H9 (cell line): ENCODE data around the gene CDH3. TPM values are rescaled to one million over a fixed set of nuclear protein-coding genes. Genes with fewer than 3 reads are reported as not detected.

Source experiments
- DNase-seq: peaks from one replicate; pipeline ENCODE4 v3.0.0-alpha.2; 2017
- H2AFZ ChIP-seq: one replicate; pipeline ENCODE4 v1.6.1; 2013; ENCODE audit warnings: mild to moderate bottlenecking, low read length, control low read depth, moderate library complexity
- H2AK5ac ChIP-seq: 2 replicates; pipeline ENCODE4 v1.6.1; 2013; ENCODE audit warnings: low read length, control low read depth, mixed read lengths; ENCODE audit not compliant: insufficient read length
- H2BK120ac ChIP-seq: one replicate; pipeline ENCODE4 v1.6.1; 2013; ENCODE audit warnings: low read depth, mild to moderate bottlenecking, low read length, control low read depth, inconsistent platforms; ENCODE audit not compliant: poor library complexity, severe bottlenecking
- H2BK12ac ChIP-seq: 2 replicates; pipeline ENCODE4 v1.6.1; 2013; ENCODE audit warnings: low read length, control low read depth, mixed read lengths, low read depth; ENCODE audit not compliant: insufficient read length
- H2BK15ac ChIP-seq: 2 replicates; pipeline ENCODE4 v1.6.1; 2013; ENCODE audit warnings: low read depth, low read length, control low read depth
- H2BK20ac ChIP-seq: one replicate; pipeline ENCODE4 v1.6.1; 2013; ENCODE audit warnings: low read depth, mild to moderate bottlenecking, low read length, control low read depth, inconsistent platforms; ENCODE audit not compliant: poor library complexity, severe bottlenecking
- H2BK5ac ChIP-seq: 2 replicates; pipeline ENCODE4 v1.6.1; 2013; ENCODE audit warnings: low read length, control low read depth, mixed read lengths; ENCODE audit not compliant: insufficient read length
- H3K14ac ChIP-seq: 2 replicates; pipeline ENCODE4 v1.6.1; 2013; ENCODE audit warnings: low read length, control low read depth; ENCODE audit not compliant: insufficient read depth
- H3K18ac ChIP-seq: 2 replicates; pipeline ENCODE4 v1.6.1; 2013; ENCODE audit warnings: low read depth, mild to moderate bottlenecking, mixed read lengths, low read length, control low read depth; ENCODE audit not compliant: insufficient read length
- H3K23ac ChIP-seq: 2 replicates; pipeline ENCODE4 v1.6.1; 2013; ENCODE audit warnings: low read length, control low read depth, mixed read lengths, low read depth; ENCODE audit not compliant: insufficient read length
- H3K23me2 ChIP-seq: 2 replicates; pipeline ENCODE4 v1.6.1; 2013; ENCODE audit warnings: low read depth, mild to moderate bottlenecking, mixed read lengths, low read length, control low read depth; ENCODE audit not compliant: insufficient read length, poor library complexity, severe bottlenecking
- H3K27ac ChIP-seq: 2 replicates; pipeline ENCODE4 v1.5.1; 2013; ENCODE audit warnings: low read length, control low read depth, mixed read lengths, low read depth; ENCODE audit not compliant: insufficient read length
- H3K27me3 ChIP-seq: 2 replicates; pipeline ENCODE4 v1.6.1; 2013; ENCODE audit warnings: low read length, control low read depth, inconsistent platforms; ENCODE audit not compliant: insufficient read depth
- H3K4ac ChIP-seq: 2 replicates; pipeline ENCODE4 v1.6.1; 2013; ENCODE audit warnings: low read depth, mild to moderate bottlenecking, control low read depth, inconsistent platforms, low read length, moderate library complexity
- H3K4me1 ChIP-seq: 2 replicates; pipeline ENCODE4 v1.6.1; 2013; ENCODE audit warnings: low read length, control low read depth, inconsistent platforms; ENCODE audit not compliant: insufficient read depth
- H3K4me2 ChIP-seq: 2 replicates; pipeline ENCODE4 v1.6.1; 2013; ENCODE audit warnings: low read length, control low read depth, mixed read lengths; ENCODE audit not compliant: insufficient read length, insufficient read depth
- H3K56ac ChIP-seq: 2 replicates; pipeline ENCODE4 v1.6.1; 2013; ENCODE audit warnings: low read depth, mild to moderate bottlenecking, mixed read lengths, low read length, control low read depth; ENCODE audit not compliant: insufficient read length
- H3K79me1 ChIP-seq: 2 replicates; pipeline ENCODE4 v1.6.1; 2013; ENCODE audit warnings: low read depth, mild to moderate bottlenecking, moderate library complexity, low read length, control low read depth, inconsistent platforms; ENCODE audit not compliant: insufficient read depth, poor library complexity, severe bottlenecking
- H3K79me2 ChIP-seq: 2 replicates; pipeline ENCODE4 v1.6.1; 2013; ENCODE audit warnings: low read length, control low read depth, inconsistent platforms; ENCODE audit not compliant: insufficient read depth
- H3K9ac ChIP-seq: 2 replicates; pipeline ENCODE4 v1.6.1; 2013; ENCODE audit warnings: low read length, control low read depth, mixed read lengths; ENCODE audit not compliant: insufficient read length; ENCODE audit errors: extremely low read depth
- H3K9me3 ChIP-seq: one replicate; pipeline ENCODE4 v1.6.1; 2013; ENCODE audit warnings: low read depth, low read length, inconsistent platforms; ENCODE audit not compliant: control insufficient read depth
- H3T11ph ChIP-seq: one replicate; pipeline ENCODE4 v1.6.1; 2013; ENCODE audit warnings: mild to moderate bottlenecking, low read length, control low read depth, inconsistent platforms
- H4K20me1 ChIP-seq: one replicate; pipeline ENCODE4 v1.6.1; 2013; ENCODE audit not compliant: control insufficient read depth, insufficient read length, insufficient read depth
- H4K5ac ChIP-seq: 2 replicates; pipeline ENCODE4 v1.6.1; 2013; ENCODE audit warnings: low read depth, mild to moderate bottlenecking, mixed read lengths, low read length, control low read depth; ENCODE audit not compliant: insufficient read length
- H4K8ac ChIP-seq: replicated peaks from 2 replicates; pipeline ENCODE4 v1.6.1; 2013; ENCODE audit warnings: low read length, control low read depth, mixed read lengths, low read depth; ENCODE audit not compliant: insufficient read length
- H4K91ac ChIP-seq: 2 replicates; pipeline ENCODE4 v1.6.1; 2013; ENCODE audit warnings: low read depth, mild to moderate bottlenecking, moderate library complexity, mixed read lengths, low read length, control low read depth; ENCODE audit not compliant: insufficient read length
- H3K27ac Mint-ChIP-seq, 3 experiments: 2 replicates in 2 of 3; 3 replicates in 1 of 3; pipeline ENCODE4 v1.8.0; 2020 to 2021; ENCODE audit warnings: mixed read lengths in 3 of 3, mild to moderate bottlenecking in 1 of 3, moderate library complexity in 1 of 3
- H3K27me3 Mint-ChIP-seq: 2 replicates; pipeline ENCODE4 v1.8.0; 2021; ENCODE audit warnings: low read depth, mild to moderate bottlenecking, moderate library complexity, mixed read lengths
- H3K36me3 Mint-ChIP-seq, 3 experiments: 2 replicates in 2 of 3; 3 replicates in 1 of 3; pipeline ENCODE4 v1.8.0; 2020 to 2021; ENCODE audit warnings: low read depth in 3 of 3, mixed read lengths in 3 of 3; ENCODE audit not compliant: insufficient read depth in 1 of 3
- H3K4me1 Mint-ChIP-seq, 2 experiments: 2 replicates each; pipeline ENCODE4 v1.8.0; 2020; ENCODE audit warnings: mixed read lengths in 2 of 2
- H3K4me3 Mint-ChIP-seq, 2 experiments: 2 replicates in 1 of 2; 3 replicates in 1 of 2; pipeline ENCODE4 v1.8.0; 2020 to 2021; ENCODE audit warnings: mild to moderate bottlenecking in 2 of 2, mixed read lengths in 2 of 2, moderate library complexity in 1 of 2
- H3K9me3 Mint-ChIP-seq, 2 experiments: 2 replicates in 1 of 2; 3 replicates in 1 of 2; pipeline ENCODE4 v1.8.0; 2020; ENCODE audit warnings: mild to moderate bottlenecking in 2 of 2, mixed read lengths in 2 of 2, moderate library complexity in 1 of 2
- CTCF ChIP-seq: fragments of 200-600 bp; sonication (generic); conservative IDR thresholded peaks from 3 replicates; pipeline ENCODE4 v1.8.0; 2021; ENCODE audit warnings: antibody characterized with exemption, mild to moderate bottlenecking
- WGBS: extraction: QIAGEN DNeasy Blood & Tissue Kit; methylation state at CpG from one replicate; pipeline ENCODE4 v1.1.7; 2013; ENCODE audit warnings: missing lambda C conversion rate, low lambda C conversion rate, mixed read lengths; ENCODE audit not compliant: insufficient read length; ENCODE audit errors: extremely low coverage; 5-methylcytosine and 5-hydroxymethylcytosine counted together
- total RNA-seq: library from RNA; stranded (reverse); gene quantifications from 2 replicates; pipeline ENCODE4 v1.2.1, GENCODE V29; 2021

Gene CDH3
- total RNA-seq, 1 experiment from 2014 or later, result 97.2 TPM

DNA sequence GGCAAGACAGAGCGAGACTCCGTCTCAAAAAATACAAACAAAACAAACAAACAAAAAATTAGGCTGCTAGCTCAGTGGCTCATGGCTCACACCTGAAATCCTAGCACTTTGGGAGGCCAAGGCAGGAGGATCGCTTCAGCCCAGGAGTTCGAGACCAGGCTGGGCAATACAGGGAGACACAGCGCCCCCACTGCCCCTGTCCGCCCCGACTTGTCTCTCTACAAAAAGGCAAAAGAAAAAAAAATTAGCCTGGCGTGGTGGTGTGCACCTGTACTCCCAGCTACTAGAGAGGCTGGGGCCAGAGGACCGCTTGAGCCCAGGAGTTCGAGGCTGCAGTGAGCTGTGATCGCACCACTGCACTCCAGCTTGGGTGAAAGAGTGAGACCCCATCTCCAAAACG, 91.5 kb downstream of the CDH3 start:
- Histone ChIP-seq H2BK120ac (no peak overlapping the region), H2AFZ (no peak overlapping the region)
- peaks cover 2% of the 10 kb centered on the region; the same call in 1 of the 2 replicates for H3K27me3 Mint-ChIP-seq

More for the DNA sequence above, 91.5 kb downstream of the CDH3 start:
- H3K4me1 Mint-ChIP-seq, result peaks cover 48 to 58% of the 10 kb centered on the region in 2 experiments
- Histone ChIP-seq H3K27ac (no peak overlapping the region), H3K79me1 (no peaks in the 10 kb centered on the region), H4K5ac (no peak overlapping the region), H4K20me1 (no peaks in the 10 kb centered on the region), H3K18ac (no peak overlapping the region), H3K56ac (no peak overlapping the region), H2BK5ac (no peak overlapping the region), H4K8ac (no peak overlapping the region), H3K9me3 (no peaks in the 10 kb centered on the region), H2BK15ac (no peak overlapping the region), H2BK12ac (no peak overlapping the region), H3K9ac (no peak overlapping the region), H2AK5ac (no peak overlapping the region), H3K4ac (no peak overlapping the region), H3K23me2 (peaks cover 12% of the 10 kb centered on the region), H3K27me3 (no peaks in the 10 kb centered on the region), H3K23ac (no peak overlapping the region), H2BK20ac (no peak overlapping the region), H3T11ph (no peak overlapping the region), H4K91ac (no peak overlapping the region), H3K79me2 (peaks cover 3% of the 10 kb centered on the region; the same call in 1 of the 2 replicates), H3K4me2 (no peak overlapping the region), H3K4me1 (peaks cover 14% of the 10 kb centered on the region; the same call in 1 of the 2 replicates), H3K14ac (no peak overlapping the region)
- no CpG with 5 or more reads among the region's 12 CpGs for WGBS
- H3K36me3 Mint-ChIP-seq, result peaks cover 10 to 21% (median 15%) of the 10 kb centered on the region in 3 experiments
- peak overlapping the region; percentile 3 to 99; a peak in 4 of 5 replicates for H3K4me3 Mint-ChIP-seq
- H3K27ac Mint-ChIP-seq, result peak overlapping the region in 2 of 3 experiments; percentile 4 to 44; a peak in 2 of 7 replicates
- TF ChIP-seq CTCF, result no peak
- no peak for DNase-seq
- H3K9me3 Mint-ChIP-seq, result no peaks in the 10 kb centered on the region; a peak in 1 of 5 replicates
